Erythroblast (primary cell): ENCODE measurements around the gene SQSTM1.

Experiments
- GATA1 ChIP-seq: IDR thresholded peaks from 2 replicates; pipeline ENCODE4 v1.6.1; 2011; ENCODE audit warnings: low read depth, mild to moderate bottlenecking, control low read depth, low read length, moderate library complexity
- POLR2A ChIP-seq: IDR thresholded peaks from 2 replicates; pipeline ENCODE4 v1.6.1; 2011; ENCODE audit warnings: mild to moderate bottlenecking, low read length

- TF ChIP-seq POLR2A = no peak
- TF ChIP-seq GATA1 = no peak
Measured at GRCh38 chr5:179814090-179814489, 6.6 kb upstream of the SQSTM1 start.
